Muscle layer of duodenum (tissue), 2 donors: Measurements from ENCODE around the gene CLEC1A.

ENCODE experiments used
- H3K27ac ChIP-seq: one replicate; pipeline ENCODE4 v1.7.0; 2013; ENCODE audit warnings: mild to moderate bottlenecking, low read length
- H3K27me3 ChIP-seq: one replicate; pipeline ENCODE4 v1.7.0; 2013; ENCODE audit warnings: low read depth, mild to moderate bottlenecking, control low read depth, low read length
- H3K36me3 ChIP-seq, 2 donors: one replicate each; pipeline ENCODE4 v1.7.0; 2013; ENCODE audit warnings: low read length in 2 of 2, control low read depth in 1 of 2, mild to moderate bottlenecking in 1 of 2; ENCODE audit not compliant: insufficient read depth in 2 of 2, control insufficient read depth in 1 of 2
- H3K4me1 ChIP-seq, 2 donors: one replicate each; pipeline ENCODE4 v1.7.0; 2013; ENCODE audit warnings: low read length in 2 of 2, mild to moderate bottlenecking in 2 of 2, control low read depth in 1 of 2, moderate library complexity in 1 of 2; ENCODE audit not compliant: insufficient read depth in 2 of 2, control insufficient read depth in 1 of 2
- H3K4me3 ChIP-seq, 2 donors: one replicate each; pipeline ENCODE4 v1.7.0; 2013; ENCODE audit warnings: low read length in 2 of 2, low read depth in 1 of 2, mild to moderate bottlenecking in 1 of 2
- H3K9me3 ChIP-seq, 2 donors: one replicate each; pipeline ENCODE4 v1.7.0; 2013; ENCODE audit warnings: low read length in 2 of 2, control low read depth in 1 of 2, mild to moderate bottlenecking in 1 of 2; ENCODE audit not compliant: control insufficient read depth in 1 of 2
- donor health status: healthy.

Gene CLEC1A

GRCh38 chr12:10122689-10123088, 23.9 kb upstream of the CLEC1A start:
- Histone ChIP-seq H3K4me3 (no peak overlapping the region), H3K4me1 (no peaks in the 10 kb centered on the region), H3K36me3 (no peaks in the 10 kb centered on the region), H3K9me3 (no peaks in the 10 kb centered on the region), H3K27ac (no peak overlapping the region), H3K27me3 (no peaks in the 10 kb centered on the region)

GRCh38 chr12:10121278-10121677, 22.5 kb upstream of the CLEC1A start:
- H3K4me3 ChIP-seq, result no peak overlapping the region
- no peaks in the 10 kb centered on the region for H3K36me3 ChIP-seq
- H3K27ac ChIP-seq, result no peak overlapping the region
- no peaks in the 10 kb centered on the region for H3K9me3 ChIP-seq
- H3K4me1 ChIP-seq, result no peaks in the 10 kb centered on the region
- no peaks in the 10 kb centered on the region for H3K27me3 ChIP-seq

- Histone ChIP-seq H3K36me3 (no peaks in the 10 kb centered on the region), H3K9me3 (no peaks in the 10 kb centered on the region), H3K27ac (no peak overlapping the region)
These were observed 20.3 kb upstream of the CLEC1A start for GRCh38 chr12:10119066-10119465.

GRCh38 chr12:10115890-10116289, 17.1 kb upstream of the CLEC1A start:
- Histone ChIP-seq H3K27ac (no peak overlapping the region), H3K9me3 (no peaks in the 10 kb centered on the region), H3K4me3 (no peak overlapping the region), H3K27me3 (no peaks in the 10 kb centered on the region), H3K4me1 (no peaks in the 10 kb centered on the region), H3K36me3 (no peaks in the 10 kb centered on the region)

More at GRCh38 chr12:10119066-10119465, 20.3 kb upstream of the CLEC1A start:
- H3K27me3 ChIP-seq, result no peaks in the 10 kb centered on the region
- H3K4me1 ChIP-seq, result no peaks in the 10 kb centered on the region
- H3K4me3 ChIP-seq, result no peak overlapping the region

DNA sequence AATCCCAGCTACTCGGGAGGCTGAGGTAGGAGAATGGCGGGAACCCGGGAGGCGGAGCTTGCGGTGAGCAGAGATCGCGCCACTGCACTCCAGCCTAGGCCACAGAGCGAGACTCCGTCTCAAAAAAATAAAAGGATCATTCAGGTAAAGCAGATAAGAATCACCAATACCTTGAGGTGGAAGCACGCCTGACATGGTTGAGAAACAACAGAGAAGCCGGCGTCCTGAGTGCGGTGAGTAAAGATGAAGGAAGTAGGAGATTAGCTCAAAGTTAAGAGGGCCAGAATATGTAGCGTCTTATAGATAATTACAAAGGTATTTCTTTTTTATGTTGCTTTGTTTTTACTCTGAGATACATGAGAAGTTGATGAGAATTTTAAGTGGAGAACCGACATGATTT, 16.5 kb upstream of the CLEC1A start:
- H3K4me1 ChIP-seq, result no peaks in the 10 kb centered on the region
- H3K27ac ChIP-seq, result no peak overlapping the region
- no peaks in the 10 kb centered on the region for H3K9me3 ChIP-seq
- no peaks in the 10 kb centered on the region for H3K27me3 ChIP-seq
- H3K36me3 ChIP-seq, result no peaks in the 10 kb centered on the region
- H3K4me3 ChIP-seq, result no peak overlapping the region

DNA sequence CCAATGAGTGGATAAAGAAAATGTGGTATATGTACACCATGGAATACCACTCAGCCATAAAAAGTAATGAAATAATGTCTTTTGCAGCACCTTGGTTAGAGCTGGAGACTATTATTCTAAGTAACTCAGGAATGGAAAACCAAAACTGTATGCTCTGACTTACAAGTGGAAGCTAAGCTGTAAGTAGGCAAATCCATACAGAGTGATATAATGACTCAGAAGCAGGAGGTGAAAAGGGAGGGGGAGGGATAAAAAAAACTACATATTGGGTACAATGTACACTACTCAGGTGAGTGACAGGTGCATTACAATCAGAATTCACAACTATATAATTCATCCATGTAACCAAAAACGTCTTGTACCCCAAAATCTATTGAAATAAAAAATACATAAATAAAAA, 15.1 kb upstream of the CLEC1A start:
- Histone ChIP-seq H3K4me1 (no peaks in the 10 kb centered on the region), H3K9me3 (no peaks in the 10 kb centered on the region), H3K36me3 (no peaks in the 10 kb centered on the region), H3K27ac (no peak overlapping the region), H3K4me3 (no peak overlapping the region), H3K27me3 (no peaks in the 10 kb centered on the region)

GRCh38 chr12:10113075-10113474, 14.3 kb upstream of the CLEC1A start:
- no peaks in the 10 kb centered on the region for H3K4me1 ChIP-seq

DNA sequence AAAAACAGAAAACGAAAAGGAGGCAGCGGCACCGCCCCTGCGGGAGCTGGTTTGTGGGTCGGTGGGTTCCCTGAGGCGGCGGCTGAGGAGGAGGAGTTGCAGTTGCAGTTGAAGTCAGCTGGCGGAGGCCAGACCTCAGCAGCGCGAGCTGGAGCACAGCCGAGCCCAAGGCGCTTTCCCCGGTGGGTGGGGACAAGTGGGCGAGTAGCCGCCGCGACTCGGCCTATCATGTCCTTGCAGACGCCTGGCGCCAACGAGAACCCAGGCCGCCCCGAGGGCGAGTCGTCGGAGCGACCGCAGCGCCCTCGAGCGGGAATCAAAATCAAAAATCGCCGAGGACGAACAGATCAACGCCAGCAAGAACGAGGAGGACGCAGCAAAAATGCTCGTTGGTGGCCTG, 12.7 kb upstream of the CLEC1A start:
- Histone ChIP-seq H3K27me3 (no peaks in the 10 kb centered on the region), H3K4me1 (no peaks in the 10 kb centered on the region), H3K4me3 (no peak overlapping the region), H3K9me3 (no peaks in the 10 kb centered on the region), H3K36me3 (no peaks in the 10 kb centered on the region), H3K27ac (no peak overlapping the region)

More at GRCh38 chr12:10113075-10113474, 14.3 kb upstream of the CLEC1A start:
- Histone ChIP-seq H3K4me3 (no peak overlapping the region), H3K27ac (no peak overlapping the region), H3K9me3 (no peaks in the 10 kb centered on the region), H3K36me3 (no peaks in the 10 kb centered on the region), H3K27me3 (no peaks in the 10 kb centered on the region)

GRCh38 chr12:10110256-10110844, 11.6 kb upstream of the CLEC1A start:
- no peaks in the 10 kb centered on the region for H3K36me3 ChIP-seq
- no peaks in the 10 kb centered on the region for H3K27me3 ChIP-seq
- H3K27ac ChIP-seq, result no peak overlapping the region
- no peaks in the 10 kb centered on the region for H3K4me1 ChIP-seq
- H3K9me3 ChIP-seq, result no peaks in the 10 kb centered on the region
- no peak overlapping the region for H3K4me3 ChIP-seq

DNA sequence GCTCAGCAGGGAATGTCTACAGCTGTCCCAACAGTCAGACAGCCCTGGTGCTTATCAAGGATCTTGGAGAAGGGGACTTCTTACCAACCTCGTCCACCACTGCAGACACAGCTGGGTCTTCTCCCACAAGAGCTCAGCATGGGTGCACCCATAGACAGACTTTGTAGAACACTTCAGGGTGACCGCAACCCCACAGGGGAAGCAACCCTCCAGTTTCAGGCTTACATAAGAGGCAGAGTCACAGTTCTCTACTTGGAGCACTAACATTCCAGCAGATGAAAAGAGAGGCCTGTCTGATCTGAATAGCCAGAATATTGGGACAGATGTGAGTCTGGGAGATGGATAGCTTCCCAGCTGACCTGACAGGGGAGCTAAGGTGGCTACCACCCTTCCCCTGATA, 3.5 kb upstream of the CLEC1A start:
- H3K9me3 ChIP-seq, result no peaks in the 10 kb centered on the region

GRCh38 chr12:10101648-10102220, 2.9 kb upstream of the CLEC1A start:
- no peak overlapping the region for H3K4me3 ChIP-seq
- no peak overlapping the region for H3K27ac ChIP-seq
- H3K36me3 ChIP-seq, result no peaks in the 10 kb centered on the region
- H3K9me3 ChIP-seq, result no peaks in the 10 kb centered on the region
- peaks cover 7 to 23% of the 10 kb centered on the region in 2 donors for H3K4me1 ChIP-seq
- H3K27me3 ChIP-seq, result no peaks in the 10 kb centered on the region

More for the DNA sequence above, 3.5 kb upstream of the CLEC1A start:
- Histone ChIP-seq H3K36me3 (no peaks in the 10 kb centered on the region), H3K4me3 (no peak overlapping the region), H3K27me3 (no peaks in the 10 kb centered on the region), H3K4me1 (peaks cover 7 to 23% of the 10 kb centered on the region in 2 donors), H3K27ac (no peak overlapping the region)

DNA sequence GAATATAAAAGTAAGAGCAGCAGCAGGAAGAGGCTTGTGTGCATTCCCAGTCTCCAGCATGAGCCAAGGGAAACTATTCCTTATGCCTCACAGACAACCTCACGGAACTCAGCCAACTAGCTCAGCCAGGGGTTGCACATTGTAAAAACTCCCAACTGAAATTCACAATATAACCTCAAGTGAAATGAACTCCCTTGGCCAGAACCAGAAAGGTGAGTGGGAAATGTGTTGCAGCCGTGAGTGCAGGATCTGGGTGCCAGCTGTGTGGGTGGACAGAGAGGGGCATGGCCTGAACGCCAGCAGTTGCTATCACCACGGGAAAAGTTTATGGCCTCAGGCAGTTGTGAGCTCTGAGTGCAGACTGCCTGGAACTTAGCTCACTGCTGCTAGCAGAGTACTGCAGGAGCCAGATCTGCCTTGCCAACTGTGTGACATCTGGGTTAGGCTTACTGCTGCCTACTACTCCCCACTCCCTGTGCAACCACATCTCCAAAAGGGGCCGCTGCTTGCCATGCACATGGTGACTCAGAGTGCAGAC, 2.3 kb upstream of the CLEC1A start:
- no peaks in the 10 kb centered on the region for H3K36me3 ChIP-seq
- peaks cover 7 to 23% of the 10 kb centered on the region in 2 donors for H3K4me1 ChIP-seq
- no peak overlapping the region for H3K27ac ChIP-seq
- H3K27me3 ChIP-seq, result no peaks in the 10 kb centered on the region
- no peaks in the 10 kb centered on the region for H3K9me3 ChIP-seq
- H3K4me3 ChIP-seq, result peak overlapping the region; percentile 26 to 40
